Adrenal gland (tissue), 5 donors: ENCODE results near the gene MYL3.

Experiments
- POLR2A ChIP-seq, 2 donors: fragments of 450-650 bp; IDR thresholded peaks; one replicate each; pipeline ENCODE4 v1.6.1; 2017; ENCODE audit warnings: antibody characterized with exemption in 2 of 2, mild to moderate bottlenecking in 2 of 2, moderate library complexity in 1 of 2
- TF ChIP-seq, protein P1 (sequence below), 6 experiments: fragments of 450-650 bp in 4 of 6; fragments of 200-600 bp in 2 of 6; sonication (generic) in 1 of 6; IDR thresholded peaks; 1 replicate in 5 of 6; 2 replicates in 1 of 6; pipeline versions ENCODE4 v1.5.1 to v1.8.0; 2016 to 2021; ENCODE audit warnings: antibody characterized with exemption in 6 of 6, mild to moderate bottlenecking in 2 of 6, moderate library complexity in 1 of 6
- donor health status: DM: no; HTN: no; CAD: no.

DNA sequence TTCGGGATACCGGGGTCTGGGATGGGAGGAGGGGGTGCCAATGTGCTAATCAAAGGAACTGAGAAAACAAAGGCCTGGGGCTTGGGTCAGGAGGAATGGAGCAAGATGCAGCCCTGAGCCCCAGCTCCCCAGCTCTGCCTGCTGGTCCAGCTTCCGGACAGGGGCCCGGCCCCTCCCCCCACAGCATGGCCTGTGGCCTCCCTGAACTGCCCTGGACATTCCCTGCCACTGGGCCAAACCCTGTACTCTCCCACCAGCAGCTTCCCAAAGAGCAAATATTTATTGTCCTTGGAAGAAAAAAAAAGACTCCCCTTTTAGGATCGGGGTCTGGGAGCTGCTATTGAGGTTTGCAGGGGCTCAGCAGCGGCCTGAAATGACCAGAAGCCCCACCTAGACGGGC is 5.7 kb upstream of the MYL3 start:
- TF ChIP-seq, protein P1, sequence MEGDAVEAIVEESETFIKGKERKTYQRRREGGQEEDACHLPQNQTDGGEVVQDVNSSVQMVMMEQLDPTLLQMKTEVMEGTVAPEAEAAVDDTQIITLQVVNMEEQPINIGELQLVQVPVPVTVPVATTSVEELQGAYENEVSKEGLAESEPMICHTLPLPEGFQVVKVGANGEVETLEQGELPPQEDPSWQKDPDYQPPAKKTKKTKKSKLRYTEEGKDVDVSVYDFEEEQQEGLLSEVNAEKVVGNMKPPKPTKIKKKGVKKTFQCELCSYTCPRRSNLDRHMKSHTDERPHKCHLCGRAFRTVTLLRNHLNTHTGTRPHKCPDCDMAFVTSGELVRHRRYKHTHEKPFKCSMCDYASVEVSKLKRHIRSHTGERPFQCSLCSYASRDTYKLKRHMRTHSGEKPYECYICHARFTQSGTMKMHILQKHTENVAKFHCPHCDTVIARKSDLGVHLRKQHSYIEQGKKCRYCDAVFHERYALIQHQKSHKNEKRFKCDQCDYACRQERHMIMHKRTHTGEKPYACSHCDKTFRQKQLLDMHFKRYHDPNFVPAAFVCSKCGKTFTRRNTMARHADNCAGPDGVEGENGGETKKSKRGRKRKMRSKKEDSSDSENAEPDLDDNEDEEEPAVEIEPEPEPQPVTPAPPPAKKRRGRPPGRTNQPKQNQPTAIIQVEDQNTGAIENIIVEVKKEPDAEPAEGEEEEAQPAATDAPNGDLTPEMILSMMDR (IDR thresholded peaks at IDR 0.05): no peak
- TF ChIP-seq POLR2A (IDR thresholded peaks at IDR 0.05): no peak
